Activated CD4-positive, alpha-beta memory T cell treated with anti-CD3 and anti-CD28 coated beads for 36 hours (primary cell): ENCODE data around the gene S100A16. TPM values are rescaled to one million over a fixed set of nuclear protein-coding genes. Genes with fewer than 3 reads are reported as not detected.
A peak's percentile ranks its signal among the peaks of the same experiment; 100 is the strongest.
"Not testable (repeated sequence)": the region's sequence is repeated elsewhere in the genome, so short reads cannot be mapped to it uniquely, and the experiment has no call there.

ENCODE experiments used
- CTCF ChIA-PET: fragments of 350-600 bp; sonication (Branson Sonifier 250); formaldehyde crosslinking; loops from one replicate; lab custom pipeline; 2021; ENCODE audit warnings: antibody characterized with exemption, inconsistent platforms; lab: Charles Lee
- POLR2A ChIA-PET: fragments of 350-600 bp; sonication (Branson Sonifier 250); formaldehyde crosslinking; loops from one replicate; lab custom pipeline; 2021; ENCODE audit warnings: antibody characterized with exemption; lab: Charles Lee
- DNase-seq: peaks from one replicate; pipeline ENCODE4 v3.0.0-alpha.2; 2020
- H3K27ac Mint-ChIP-seq: one replicate; pipeline ENCODE4 v1.8.0; 2021; ENCODE audit warnings: mixed read lengths
- H3K27me3 Mint-ChIP-seq: one replicate; pipeline ENCODE4 v1.8.0; 2021; ENCODE audit warnings: mixed read lengths
- H3K36me3 Mint-ChIP-seq: one replicate; pipeline ENCODE4 v1.8.0; 2021; ENCODE audit warnings: mixed read lengths
- H3K4me1 Mint-ChIP-seq: one replicate; pipeline ENCODE4 v1.8.0; 2021; ENCODE audit warnings: low read depth, mixed read lengths
- H3K4me3 Mint-ChIP-seq: one replicate; pipeline ENCODE4 v1.8.0; 2021; ENCODE audit warnings: mild to moderate bottlenecking, mixed read lengths
- H3K9me3 Mint-ChIP-seq: one replicate; pipeline ENCODE4 v1.8.0; 2021; ENCODE audit warnings: mixed read lengths
- intact Hi-C: fragments of 100-400 bp; cut with micrococcal nuclease; formaldehyde crosslinking; loops from one replicate; pipeline ENCODE4 v1.15.1; 2023
- total RNA-seq, 2 experiments: library from RNA; stranded (reverse); gene quantifications; one replicate each; pipeline ENCODE4 v1.2.3, GENCODE V29; 2021

S100A16 gene
- total RNA-seq, 2 experiments from 2014 or later = not detected

- DNase-seq = no peak
- H3K4me1 Mint-ChIP-seq = peaks cover 27% of the 10 kb centered on the region
- ChIA-PET POLR2A (interaction anchor here (0.8 to 4.1 kb wide), 3 partner anchors 9 to 15 kb away, joined by 6 to 24 read pairs (median 6); partner anchors contain the start of gene CHTOP), CTCF (interaction anchor here (0.6 kb wide), 1 partner anchor 23 kb away, joined by 3 read pairs; no protein-coding TSS in a partner anchor)
- H3K27me3 Mint-ChIP-seq = no peaks in the 10 kb centered on the region
- intact Hi-C loops = no loop called here
- H3K27ac Mint-ChIP-seq = peak overlapping the region; percentile 43
- no peaks in the 10 kb centered on the region for H3K9me3 Mint-ChIP-seq
- H3K36me3 Mint-ChIP-seq = peaks cover 22% of the 10 kb centered on the region
- no peak overlapping the region for H3K4me3 Mint-ChIP-seq
Observed at GRCh38 chr1:153649137-153649862, 36.4 kb upstream of the S100A16 start.

- DNase-seq = no peak
- Mint-ChIP-seq H3K4me3 (no peak overlapping the region), H3K36me3 (peaks cover 33% of the 10 kb centered on the region), H3K27me3 (no peaks in the 10 kb centered on the region), H3K9me3 (no peaks in the 10 kb centered on the region), H3K4me1 (peaks cover 37% of the 10 kb centered on the region), H3K27ac (no peak overlapping the region)
- intact Hi-C loops = no loop called here
- POLR2A ChIA-PET = interaction anchor here (0.5 to 4.1 kb wide), 6 partner anchors 10 to 137 kb away, joined by 3 to 24 read pairs (median 4); partner anchors contain the start of genes CHTOP and SNAPIN
- CTCF ChIA-PET = no interaction called here
Observed at GRCh38 chr1:153648000-153648643, 35.2 kb upstream of the S100A16 start.

DNA sequence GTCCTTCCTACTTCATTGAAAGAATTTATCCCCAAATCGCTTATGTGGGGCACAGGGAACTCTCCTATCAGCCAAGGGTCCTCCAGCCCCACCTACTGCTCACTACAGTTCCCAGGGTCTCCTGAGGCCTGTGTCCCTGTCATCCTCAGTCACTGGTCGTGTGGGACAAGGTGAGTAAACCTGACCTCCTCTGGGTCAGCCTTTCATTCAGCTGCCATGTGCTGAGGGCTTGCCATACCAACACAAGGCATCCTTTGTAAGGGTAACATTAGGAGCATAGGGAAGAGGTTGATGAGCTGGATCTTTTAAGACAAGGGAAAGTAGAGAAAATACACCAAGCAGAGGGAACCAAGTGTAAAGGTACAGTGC, 34.4 kb upstream of the S100A16 start:
- H3K9me3 Mint-ChIP-seq = no peaks in the 10 kb centered on the region
- peaks cover 39% of the 10 kb centered on the region for H3K36me3 Mint-ChIP-seq
- peaks cover 40% of the 10 kb centered on the region for H3K4me1 Mint-ChIP-seq
- DNase-seq = no peak
- ChIA-PET CTCF (no interaction called here), POLR2A (interaction anchor here (0.6 to 4.1 kb wide), 4 partner anchors 9 to 14 kb away, joined by 3 to 24 read pairs (median 7); partner anchors contain the start of genes CHTOP and SNAPIN)
- peak overlapping the region; percentile 53 for H3K27ac Mint-ChIP-seq
- H3K4me3 Mint-ChIP-seq = no peak overlapping the region
- no peaks in the 10 kb centered on the region for H3K27me3 Mint-ChIP-seq
- intact Hi-C loops = no loop called here

DNA sequence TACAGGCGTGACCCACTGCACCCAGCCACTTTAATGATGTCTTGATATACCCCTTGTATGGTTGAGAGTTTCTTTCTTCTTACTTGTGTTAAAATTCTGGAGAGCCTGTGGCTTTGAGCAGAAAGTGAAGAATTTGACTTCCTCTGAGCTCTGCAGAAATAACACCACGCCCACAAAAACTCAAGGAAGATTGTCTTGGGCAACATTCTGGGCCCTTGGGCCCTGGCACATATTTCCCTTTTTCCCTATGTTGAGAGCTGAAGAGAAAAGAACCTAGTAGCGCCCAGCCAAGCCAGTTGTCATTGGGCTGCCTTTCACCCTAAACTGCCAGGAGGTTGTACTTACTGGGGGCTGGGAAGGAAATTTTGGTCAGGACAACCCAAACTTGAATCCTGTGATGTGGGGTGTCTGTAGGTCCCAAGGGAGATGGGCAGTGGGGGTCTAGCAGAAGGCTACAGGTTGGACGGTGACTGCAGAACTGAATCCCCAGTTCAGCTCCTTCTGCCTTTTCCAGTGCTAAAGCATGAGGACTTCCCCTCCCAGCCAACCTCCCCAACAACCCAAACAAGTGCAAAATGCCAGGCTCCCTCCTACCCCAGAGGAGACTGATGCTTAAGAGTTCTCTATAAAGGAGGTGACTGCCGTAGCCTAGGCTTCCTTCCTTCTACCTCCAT, 33.9 kb upstream of the S100A16 start:
- Mint-ChIP-seq H3K4me3 (no peak overlapping the region), H3K27me3 (no peaks in the 10 kb centered on the region), H3K27ac (peak overlapping the region; percentile 53), H3K9me3 (no peaks in the 10 kb centered on the region), H3K4me1 (peaks cover 43% of the 10 kb centered on the region), H3K36me3 (peaks cover 44% of the 10 kb centered on the region)
- no peak for DNase-seq
- CTCF ChIA-PET = no interaction called here
- intact Hi-C loops = no loop called here
- POLR2A ChIA-PET = interaction anchor here (0.6 to 4.1 kb wide), 3 partner anchors 9 to 15 kb away, joined by 3 to 24 read pairs (median 9); partner anchors contain the start of gene CHTOP

DNA sequence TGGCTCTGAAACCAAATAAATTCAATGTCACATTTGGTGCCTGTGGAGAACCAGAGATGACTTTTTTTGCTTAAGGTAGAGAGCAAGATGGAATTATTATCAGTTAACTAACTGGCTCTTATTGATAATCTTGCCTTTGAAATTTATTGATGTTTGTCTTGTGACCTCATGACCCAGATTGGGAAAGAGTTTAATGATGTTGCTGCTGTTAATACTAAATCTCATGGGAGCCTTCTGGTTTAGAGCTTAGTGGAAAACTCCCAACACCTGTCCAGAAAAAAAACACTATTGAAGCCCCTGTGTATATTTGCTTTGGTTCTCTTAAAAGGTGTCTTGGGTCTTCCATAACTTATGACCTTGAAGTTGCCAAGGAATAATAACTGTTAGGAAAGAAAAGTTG, 30.9 kb upstream of the S100A16 start:
- Mint-ChIP-seq H3K27me3 (no peaks in the 10 kb centered on the region), H3K9me3 (no peaks in the 10 kb centered on the region), H3K27ac (peak overlapping the region; percentile 34), H3K4me1 (peaks cover 45% of the 10 kb centered on the region), H3K4me3 (no peak overlapping the region), H3K36me3 (peaks cover 56% of the 10 kb centered on the region)
- DNase-seq = no peak
- ChIA-PET CTCF (interaction anchor here (1.4 to 2.4 kb wide), 3 partner anchors 75 to 134 kb away, joined by 3 to 11 read pairs (median 5); no protein-coding TSS in a partner anchor), POLR2A (interaction anchor here (4.1 kb wide), 1 partner anchor 9 kb away, joined by 25 read pairs; the partner anchor contains the start of gene CHTOP)
- intact Hi-C loops = no loop called here

DNA sequence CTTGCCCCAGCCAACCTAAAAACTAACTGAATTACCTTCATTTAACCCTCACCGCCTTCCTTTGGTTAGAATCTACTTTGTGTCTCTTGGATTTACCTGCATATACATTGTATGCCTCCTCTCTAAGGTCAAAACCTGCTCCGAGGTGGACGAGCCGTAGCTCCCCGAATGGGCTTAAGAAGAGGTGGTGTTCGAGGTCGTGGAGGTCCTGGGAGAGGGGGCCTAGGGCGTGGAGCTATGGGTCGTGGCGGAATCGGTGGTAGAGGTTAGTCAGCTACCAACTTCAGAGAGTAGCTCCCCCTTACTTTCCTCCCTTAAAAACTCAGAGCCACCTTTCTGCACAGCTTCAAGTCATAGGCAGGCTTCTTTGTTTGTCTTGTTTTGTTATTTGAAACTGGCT, 30.2 kb upstream of the S100A16 start:
- peaks cover 59% of the 10 kb centered on the region for H3K36me3 Mint-ChIP-seq
- no peaks in the 10 kb centered on the region for H3K27me3 Mint-ChIP-seq
- ChIA-PET POLR2A (interaction anchor here (4.1 kb wide), 1 partner anchor 9 kb away, joined by 25 read pairs; the partner anchor contains the start of gene CHTOP), CTCF (interaction anchor here (1.4 to 2.4 kb wide), 3 partner anchors 35 to 133 kb away, joined by 4 to 11 read pairs (median 5); no protein-coding TSS in a partner anchor)
- H3K9me3 Mint-ChIP-seq = no peaks in the 10 kb centered on the region
- no peak overlapping the region for H3K4me3 Mint-ChIP-seq
- peak overlapping the region; percentile 29 for H3K27ac Mint-ChIP-seq
- no peak for DNase-seq
- intact Hi-C loops = no loop called here
- H3K4me1 Mint-ChIP-seq = peaks cover 41% of the 10 kb centered on the region

DNA sequence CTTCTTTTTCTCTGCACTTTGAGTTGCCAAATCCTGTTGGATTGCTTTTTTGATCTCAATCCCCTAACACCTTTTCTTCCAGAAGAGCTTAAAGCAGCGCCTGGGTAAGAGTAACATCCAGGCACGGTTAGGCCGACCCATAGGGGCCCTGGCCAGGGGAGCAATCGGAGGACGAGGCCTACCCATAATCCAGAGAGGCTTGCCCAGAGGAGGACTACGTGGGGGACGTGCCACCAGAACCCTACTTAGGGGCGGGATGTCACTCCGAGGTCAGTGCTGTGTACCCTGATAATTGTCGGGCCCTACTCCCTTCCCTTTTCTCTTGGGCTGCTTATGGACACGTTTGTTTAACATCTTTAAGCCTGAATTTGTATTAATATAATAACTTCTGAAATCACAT, 29.2 kb upstream of the S100A16 start:
- no peaks in the 10 kb centered on the region for H3K27me3 Mint-ChIP-seq
- ChIA-PET POLR2A (interaction anchor here (4.1 kb wide), 1 partner anchor 8 kb away, joined by 25 read pairs; the partner anchor contains the start of gene CHTOP), CTCF (interaction anchor here (1.4 kb wide), 1 partner anchor 36 kb away, joined by 4 read pairs; no protein-coding TSS in a partner anchor)
- no peak overlapping the region for H3K4me3 Mint-ChIP-seq
- H3K9me3 Mint-ChIP-seq = no peaks in the 10 kb centered on the region
- peaks cover 40% of the 10 kb centered on the region for H3K4me1 Mint-ChIP-seq
- H3K36me3 Mint-ChIP-seq = peaks cover 64% of the 10 kb centered on the region
- H3K27ac Mint-ChIP-seq = peak overlapping the region; percentile 29
- intact Hi-C loops = no loop called here
- DNase-seq = no peak

DNA sequence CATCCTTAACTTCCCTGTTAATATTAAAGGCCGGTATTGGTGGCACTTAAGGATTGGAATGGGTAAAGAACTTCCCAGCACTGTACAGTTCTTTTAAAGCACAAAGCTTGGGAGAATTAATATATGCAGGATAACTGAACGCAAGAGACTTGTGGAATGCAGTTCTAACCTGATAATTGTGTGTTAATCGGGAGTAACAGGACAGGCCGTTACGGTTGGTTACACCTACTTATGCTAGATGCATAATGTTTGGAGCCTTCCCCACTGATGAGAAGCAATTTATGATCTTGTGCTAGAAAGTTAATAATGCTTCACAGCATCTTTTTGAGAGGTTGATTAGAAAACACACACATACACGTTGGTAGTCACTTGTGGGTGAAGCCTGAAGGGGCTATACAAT, 27.9 kb upstream of the S100A16 start:
- DNase-seq = no peak
- Mint-ChIP-seq H3K27me3 (no peaks in the 10 kb centered on the region), H3K4me3 (no peak overlapping the region), H3K27ac (peak overlapping the region; percentile 18), H3K36me3 (peaks cover 68% of the 10 kb centered on the region), H3K4me1 (peaks cover 52% of the 10 kb centered on the region), H3K9me3 (no peaks in the 10 kb centered on the region)
- intact Hi-C loops = no loop called here
- ChIA-PET POLR2A (interaction anchor here (1.7 to 2.6 kb wide), 2 partner anchors 8 to 18 kb away, joined by 6 to 7 read pairs; partner anchors contain the start of gene SNAPIN), CTCF (interaction anchor here (0.6 kb wide), 1 partner anchor 18 kb away, joined by 3 read pairs; no protein-coding TSS in a partner anchor)

DNA sequence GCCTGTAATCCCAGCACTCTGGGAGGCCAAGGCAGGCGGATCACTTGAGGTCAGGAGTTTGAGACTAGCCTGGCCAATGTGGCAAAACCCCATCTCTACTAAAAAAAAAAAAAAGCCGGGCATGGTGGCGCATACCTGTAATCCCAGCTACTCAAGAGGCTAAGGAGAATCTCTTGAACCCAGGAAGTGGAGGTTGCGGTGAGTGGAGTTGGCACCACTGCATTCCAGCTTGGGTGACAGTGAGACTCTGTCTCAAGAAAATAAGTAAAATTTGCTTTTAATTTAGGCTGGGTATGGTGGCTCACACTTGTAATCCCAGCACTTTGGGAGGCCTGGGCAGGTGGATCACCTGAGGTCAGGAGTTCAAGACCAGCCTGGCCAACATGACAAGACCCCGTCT, 27.3 kb upstream of the S100A16 start:
- H3K9me3 Mint-ChIP-seq, H3K4me3 Mint-ChIP-seq, intact Hi-C loops, H3K27me3 Mint-ChIP-seq, DNase-seq, H3K27ac Mint-ChIP-seq: not testable (repeated sequence)
- Mint-ChIP-seq H3K36me3 (peaks cover 65% of the 10 kb centered on the region), H3K4me1 (peaks cover 51% of the 10 kb centered on the region)
- ChIA-PET CTCF (interaction anchor here (1.7 kb wide), 1 partner anchor 11 kb away, joined by 7 read pairs; no protein-coding TSS in a partner anchor), POLR2A (interaction anchor here (1.0 to 2.6 kb wide), 4 partner anchors 9 to 143 kb away, joined by 3 to 7 read pairs (median 4); partner anchors contain the start of genes ILF2 and SNAPIN)

- Mint-ChIP-seq H3K27me3 (no peaks in the 10 kb centered on the region), H3K4me1 (peaks cover 49% of the 10 kb centered on the region), H3K36me3 (peaks cover 62% of the 10 kb centered on the region), H3K27ac (no peak overlapping the region), H3K4me3 (no peak overlapping the region), H3K9me3 (no peaks in the 10 kb centered on the region)
- CTCF ChIA-PET = interaction anchor here (0.7 to 1.7 kb wide), 3 partner anchors 10 to 107 kb away, joined by 3 to 7 read pairs (median 3); no protein-coding TSS in a partner anchor
- intact Hi-C loops = loop anchor here (10.0 kb wide), 1 partner anchor 104 kb away; the partner anchor contains the start of gene S100A6
- DNase-seq = no peak
- POLR2A ChIA-PET = interaction anchor here (1.0 to 2.6 kb wide), 4 partner anchors 10 to 144 kb away, joined by 3 to 7 read pairs (median 4); partner anchors contain the start of genes ILF2 and SNAPIN
Observed at GRCh38 chr1:153639280-153639679, 26.3 kb upstream of the S100A16 start.

GRCh38 chr1:153638261-153638660, 25.3 kb upstream of the S100A16 start:
- Mint-ChIP-seq H3K9me3 (no peaks in the 10 kb centered on the region), H3K4me1 (peaks cover 46% of the 10 kb centered on the region), H3K4me3 (no peak overlapping the region), H3K27me3 (no peaks in the 10 kb centered on the region), H3K36me3 (peaks cover 56% of the 10 kb centered on the region), H3K27ac (no peak overlapping the region)
- DNase-seq = no peak
- ChIA-PET POLR2A (interaction anchor here (1.2 to 1.9 kb wide), 3 partner anchors 9 to 103 kb away, joined by 3 to 9 read pairs (median 6); no protein-coding TSS in a partner anchor), CTCF (interaction anchor here (0.6 to 2.3 kb wide), 9 partner anchors 13 to 364 kb away, joined by 3 to 9 read pairs (median 4); partner anchors contain the start of gene S100A6)
- intact Hi-C loops = loop anchor here (10.0 kb wide), 1 partner anchor 103 kb away; the partner anchor contains the start of gene S100A6
